Ishikawa (cell line): Measurements from ENCODE around the gene FAM83E.

Experiments
- CEBPB ChIP-seq: IDR thresholded peaks from 2 replicates; pipeline ENCODE4 v1.6.1; 2012
- CREB1 ChIP-seq: IDR thresholded peaks from 2 replicates; pipeline ENCODE4 v1.6.1; 2012; ENCODE audit warnings: low read depth
- RAD21 ChIP-seq: IDR thresholded peaks from 2 replicates; pipeline ENCODE4 v1.6.1; 2012; ENCODE audit warnings: low read depth
- REST ChIP-seq: IDR thresholded peaks from 2 replicates; pipeline ENCODE4 v1.6.1; 2012; ENCODE audit warnings: low read depth, mild to moderate bottlenecking
- TAF1 ChIP-seq: IDR thresholded peaks from 2 replicates; pipeline ENCODE4 v1.6.1; 2012; ENCODE audit warnings: low read depth, mild to moderate bottlenecking
- TCF12 ChIP-seq: IDR thresholded peaks from 2 replicates; pipeline ENCODE4 v1.6.1; 2012; ENCODE audit warnings: low read depth
- TEAD4 ChIP-seq: IDR thresholded peaks from 2 replicates; pipeline ENCODE4 v1.6.1; 2012
- USF1 ChIP-seq: IDR thresholded peaks from 2 replicates; pipeline ENCODE4 v1.6.1; 2012
- YY1 ChIP-seq: IDR thresholded peaks from 2 replicates; pipeline ENCODE4 v1.6.1; 2012; ENCODE audit warnings: low read depth

- TF ChIP-seq CREB1 (no peak), TCF12 (peak; percentile 53), USF1 (peak; percentile 84), TAF1 (0 out of 2 replicates have a peak, but pooled peaks have one; percentile 16), CEBPB (no peak), YY1 (no peak), TEAD4 (no peak), REST (no peak), RAD21 (no peak)
Measured at GRCh38 chr19:48637449-48637947, 22.6 kb upstream of the FAM83E start.
